SK-N-SH (cell line): ENCODE data around the gene NSMCE4A. TPM values are rescaled to one million over a fixed set of nuclear protein-coding genes. Genes with fewer than 3 reads are reported as not detected.

Experiments
- CTCF ChIA-PET: fragments of 300-600, 350-600 bp; formaldehyde crosslinking; extraction: SDS; loops from one replicate; lab custom pipeline; 2021; lab: Yijun Ruan, JAX
- POLR2A ChIA-PET: fragments of 350-600 bp; sonication (Branson Sonifier 250); formaldehyde crosslinking; extraction: SDS; loops from one replicate; lab custom pipeline; 2020; ENCODE audit warnings: antibody characterized with exemption, inconsistent platforms; lab: Yijun Ruan, JAX
- DNase-seq: peaks from one replicate; pipeline ENCODE4 v3.0.0; 2012
- H2AFZ ChIP-seq: fragments of 200-600 bp; sonication (generic); 2 replicates; pipeline ENCODE4 v1.8.1; 2016; ENCODE audit warnings: antibody characterized with exemption, mild to moderate bottlenecking, low read depth
- H3F3A ChIP-seq: fragments of 200-600 bp; sonication (generic); replicated peaks from 2 replicates; pipeline ENCODE3; 2016; ENCODE audit warnings: antibody characterized with exemption, mild to moderate bottlenecking; ENCODE audit not compliant: insufficient read depth
- H3K27ac ChIP-seq, 2 experiments: fragments of 200-500 bp in 1 of 2; fragments of 200-600 bp in 1 of 2; sonication (Bioruptor generic) in 1 of 2; sonication (generic), shearing (Covaris generic) in 1 of 2; 2 replicates each; pipeline versions ENCODE4 v1.5.1 to v1.6.1; 2014 to 2016; ENCODE audit warnings: low read depth in 2 of 2, inconsistent platforms in 1 of 2, low read length in 1 of 2, mild to moderate bottlenecking in 1 of 2, mixed read lengths in 1 of 2
- H3K27me3 ChIP-seq: fragments of 200-600 bp; sonication (generic), shearing (Covaris generic); 2 replicates; pipeline ENCODE4 v1.6.1; 2016; ENCODE audit warnings: mixed run types; ENCODE audit not compliant: insufficient read depth
- H3K36me3 ChIP-seq, 2 experiments: fragments of 200-500 bp in 1 of 2; fragments of 200-600 bp in 1 of 2; sonication (Bioruptor generic) in 1 of 2; sonication (generic) in 1 of 2; replicated peaks in 1 of 2; 2 replicates each; pipeline versions ENCODE3 to v1.5.1; 2014 to 2016; ENCODE audit warnings: low read length in 1 of 2, mild to moderate bottlenecking in 1 of 2; ENCODE audit not compliant: insufficient read depth in 2 of 2, control insufficient read depth in 1 of 2
- H3K4me1 ChIP-seq, 2 experiments: fragments of 200-500 bp in 1 of 2; fragments of 200-600 bp in 1 of 2; sonication (Bioruptor generic) in 1 of 2; sonication (generic), shearing (Covaris generic) in 1 of 2; 2 replicates each; pipeline versions ENCODE4 v1.5.1 to v1.6.1; 2014 to 2016; ENCODE audit warnings: low read depth in 1 of 2, low read length in 1 of 2, mixed run types in 1 of 2; ENCODE audit not compliant: insufficient read depth in 2 of 2, control insufficient read depth in 1 of 2
- H3K4me2 ChIP-seq: fragments of 200-600 bp; sonication (generic), shearing (Covaris generic); 2 replicates; pipeline ENCODE4 v1.6.1; 2017; ENCODE audit warnings: mixed run types
- H3K4me3 ChIP-seq, 2 experiments: fragments of 200-500 bp in 1 of 2; fragments of 200-600 bp in 1 of 2; sonication (Bioruptor generic) in 1 of 2; sonication (generic), shearing (Covaris generic) in 1 of 2; 2 replicates each; pipeline versions ENCODE4 v1.5.1 to v1.8.1; 2014 to 2016; ENCODE audit warnings: low read depth in 2 of 2, inconsistent platforms in 1 of 2, low read length in 1 of 2, mild to moderate bottlenecking in 1 of 2, mixed read lengths in 1 of 2, moderate library complexity in 1 of 2
- H3K79me2 ChIP-seq: fragments of 200-600 bp; sonication (generic); 2 replicates; pipeline ENCODE4 v1.8.1; 2017; ENCODE audit warnings: mild to moderate bottlenecking; ENCODE audit not compliant: insufficient read depth
- H3K9ac ChIP-seq: fragments of 200-600 bp; sonication (generic); 2 replicates; pipeline ENCODE4 v1.6.1; 2017; ENCODE audit warnings: mixed run types
- H3K9me2 ChIP-seq: fragments of 200-600 bp; sonication (generic); 2 replicates; pipeline ENCODE4 v1.6.1; 2017; ENCODE audit warnings: mixed run types
- H3K9me3 ChIP-seq: fragments of 200-600 bp; sonication (generic); 2 replicates; pipeline ENCODE4 v1.6.1; 2017; ENCODE audit warnings: mixed run types, mild to moderate bottlenecking, moderate library complexity
- H4K20me1 ChIP-seq: fragments of 200-600 bp; sonication (generic); 2 replicates; pipeline ENCODE4 v1.6.1; 2017; ENCODE audit warnings: mild to moderate bottlenecking, mixed run types; ENCODE audit not compliant: insufficient read depth
- CHD2 ChIP-seq: fragments of 150-350 bp; IDR thresholded peaks from 2 replicates; pipeline ENCODE4 v1.6.1; 2018; ENCODE audit warnings: low read length; ENCODE audit not compliant: partially characterized antibody
- EP300 ChIP-seq, 2 experiments: IDR thresholded peaks; 2 replicates each; pipeline versions ENCODE4 v1.4.0 to v1.6.1; 2012; ENCODE audit warnings: borderline replicate concordance in 1 of 2, low read depth in 1 of 2, low read length in 1 of 2
- FOXJ3 ChIP-seq: sonication (generic); formaldehyde crosslinking; IDR thresholded peaks from 2 replicates; pipeline ENCODE4 v1.5.1; 2020; ENCODE audit warnings: mild to moderate bottlenecking, missing genetic modification reagents
- FOXM1 ChIP-seq: IDR thresholded peaks from 2 replicates; pipeline ENCODE4 v1.4.0; 2012; ENCODE audit warnings: low read depth, mild to moderate bottlenecking
- GABPA ChIP-seq: IDR thresholded peaks from 2 replicates; pipeline ENCODE4 v1.4.0; 2012; ENCODE audit warnings: low read depth, mild to moderate bottlenecking
- GATA2 ChIP-seq: sonication (generic); formaldehyde crosslinking; IDR thresholded peaks from 2 replicates; pipeline ENCODE4 v1.5.0; 2020; ENCODE audit warnings: mild to moderate bottlenecking, missing genetic modification reagents
- IRF3 ChIP-seq: fragments of 150-350 bp; IDR thresholded peaks from 2 replicates; pipeline ENCODE4 v1.6.1; 2016; ENCODE audit warnings: mild to moderate bottlenecking, low read depth, low read length
- JUND ChIP-seq: IDR thresholded peaks from 2 replicates; pipeline ENCODE4 v1.4.0; 2012
- MEF2A ChIP-seq: IDR thresholded peaks from 2 replicates; pipeline ENCODE4 v1.4.0; 2012; ENCODE audit warnings: low read depth, borderline replicate concordance
- MXI1 ChIP-seq: IDR thresholded peaks from 2 replicates; pipeline ENCODE4 v1.6.1; 2012; ENCODE audit warnings: mild to moderate bottlenecking, low read depth, low read length, improper control_type of control experiment
- PBX3 ChIP-seq: IDR thresholded peaks from 2 replicates; pipeline ENCODE4; 2012
- RAD21 ChIP-seq: IDR thresholded peaks from 2 replicates; pipeline ENCODE4 v1.6.1; 2012; ENCODE audit warnings: mild to moderate bottlenecking, low read length
- RCOR1 ChIP-seq: fragments of 150-350 bp; IDR thresholded peaks from 2 replicates; pipeline ENCODE4 v1.6.1; 2017; ENCODE audit warnings: antibody characterized with exemption, low read length
- RFX5 ChIP-seq: IDR thresholded peaks from 2 replicates; pipeline ENCODE4 v1.6.1; 2012; ENCODE audit warnings: mild to moderate bottlenecking, improper control_type of control experiment, low read length
- RXRA ChIP-seq: IDR thresholded peaks from 2 replicates; pipeline ENCODE4 v1.4.0; 2012; ENCODE audit warnings: low read depth, mild to moderate bottlenecking, borderline replicate concordance
- SIN3A ChIP-seq: IDR thresholded peaks from 2 replicates; pipeline ENCODE4 v1.6.1; 2012; ENCODE audit warnings: low read depth, mild to moderate bottlenecking, low read length, moderate library complexity, borderline replicate concordance
- SMC3 ChIP-seq: IDR thresholded peaks from 2 replicates; pipeline ENCODE4 v1.6.1; 2012; ENCODE audit warnings: low read depth, low read length, improper control_type of control experiment
- TAF1 ChIP-seq: IDR thresholded peaks from 2 replicates; pipeline ENCODE4 v1.6.1; 2012; ENCODE audit warnings: low read depth, mild to moderate bottlenecking, low read length, moderate library complexity, borderline replicate concordance
- TCF12 ChIP-seq: IDR thresholded peaks from 2 replicates; pipeline ENCODE4 v1.4.0; 2012
- TEAD4 ChIP-seq: IDR thresholded peaks from 2 replicates; pipeline ENCODE4 v1.4.0; 2012; ENCODE audit warnings: mild to moderate bottlenecking, borderline replicate concordance; ENCODE audit not compliant: insufficient read depth
- USF1 ChIP-seq: IDR thresholded peaks from 2 replicates; pipeline ENCODE4 v1.4.0; 2012; ENCODE audit warnings: low read depth, borderline replicate concordance
- USF2 ChIP-seq: fragments of 150-350 bp; IDR thresholded peaks from 2 replicates; pipeline ENCODE4 v1.6.1; 2017; ENCODE audit warnings: antibody characterized with exemption, low read length, low read depth, borderline replicate concordance
- YY1 ChIP-seq: IDR thresholded peaks from 2 replicates; pipeline ENCODE4 v1.4.0; 2012; ENCODE audit warnings: low read depth, mild to moderate bottlenecking
- WGBS: methylation state at CpG from one replicate; pipeline ENCODE4 v1.1.6; 2017; ENCODE audit warnings: low lambda C conversion rate; 5-methylcytosine and 5-hydroxymethylcytosine counted together
- polyA plus RNA-seq, 3 experiments: library from polyadenylated mRNA; depleted of rRNA; stranded (reverse); fragments of >200 nt; gene quantifications; 2 replicates each; pipeline ENCODE4 v1.2.3, GENCODE V29; 2012

The NSMCE4A gene
- polyA plus RNA-seq, 1 of the 3 experiments (the other 2 are of a cell fraction): 28.5 TPM

GRCh38 chr10:121921238-121921931 lies 53.6 kb downstream of the NSMCE4A start:
- H3K4me1 ChIP-seq: peaks cover 0 to 15% of the 10 kb centered on the region in 2 experiments; a peak in 2 of 4 replicates
- H3K27ac ChIP-seq: peak overlapping the region; percentile 26 to 96
- no peak overlapping the region for H3K4me3 ChIP-seq
- DNase-seq: peak; percentile 60
- WGBS: 56% methylated on average over 10 of the region's 10 CpGs
- ChIA-PET CTCF (interaction anchor here (0.6 to 5.8 kb wide), 3 partner anchors 21 to 224 kb away, joined by 3 to 32 read pairs (median 3); no protein-coding TSS in a partner anchor), POLR2A (interaction anchor here (0.9 to 1.2 kb wide), 3 partner anchors 54 to 218 kb away, joined by 3 read pairs; partner anchors contain the start of gene NSMCE4A)
- H3K9me2 ChIP-seq: no peaks in the 10 kb centered on the region
- no peak overlapping the region for H2AFZ ChIP-seq
- peaks cover 49% of the 10 kb centered on the region for H3K79me2 ChIP-seq
- H3K4me2 ChIP-seq: no peak overlapping the region
- H3K27me3 ChIP-seq: no peaks in the 10 kb centered on the region
- H4K20me1 ChIP-seq: no peaks in the 10 kb centered on the region
- H3K9ac ChIP-seq: no peak overlapping the region
- peaks cover 4% of the 10 kb centered on the region for H3F3A ChIP-seq
- TF ChIP-seq RAD21: no peak
- no peak for TF ChIP-seq PBX3
- TF ChIP-seq GATA2: peak; percentile 94
- no peak for TF ChIP-seq FOXM1
- TF ChIP-seq FOXJ3 (CRISPR knock-in tag): no peak
- peak; percentile 13 for TF ChIP-seq CHD2
- peak; percentile 43; the same call in 1 of the 2 replicates for TF ChIP-seq MXI1
- TF ChIP-seq MEF2A: no peak
- TF ChIP-seq TCF12: no peak
- peak in 1 of 2 experiments; percentile 49; a peak in 1 of 4 replicates for TF ChIP-seq EP300 (IDR thresholded peaks at IDR 0.05; ENCODE audit: borderline replicate concordance in 1 of 2, low read depth in 1 of 2, low read length in 1 of 2)
- no peak for TF ChIP-seq SMC3
- no peak for TF ChIP-seq USF1
- no peak for TF ChIP-seq TEAD4
- H3K9me3 ChIP-seq: no peaks in the 10 kb centered on the region
- H3K36me3 ChIP-seq: peaks cover 9 to 17% of the 10 kb centered on the region in 2 experiments

GRCh38 chr10:121919666-121920065 lies 55.4 kb downstream of the NSMCE4A start:
- POLR2A ChIA-PET: no interaction called here
- H3K9me2 ChIP-seq: 0 out of 2 replicates have a peak, but pooled peaks cover 3% of the 10 kb centered on the region
- DNase-seq: no peak
- no peaks in the 10 kb centered on the region for H3K9me3 ChIP-seq
- CTCF ChIA-PET: interaction anchor here (5.8 kb wide), 1 partner anchor 19 kb away, joined by 32 read pairs; no protein-coding TSS in a partner anchor
- H3K36me3 ChIP-seq: peaks cover 9 to 17% of the 10 kb centered on the region in 2 experiments
- peaks cover 0 to 12% of the 10 kb centered on the region in 2 experiments; a peak in 2 of 4 replicates for H3K4me1 ChIP-seq
- H3K27me3 ChIP-seq: no peaks in the 10 kb centered on the region
- no peaks in the 10 kb centered on the region for H3F3A ChIP-seq
- H3K27ac ChIP-seq: no peak overlapping the region
- H3K4me2 ChIP-seq: no peak overlapping the region
- peaks cover 32% of the 10 kb centered on the region for H3K79me2 ChIP-seq
- no peak overlapping the region for H3K4me3 ChIP-seq
- 87% methylated on average over 9 of the region's 10 CpGs for WGBS
- no peaks in the 10 kb centered on the region for H4K20me1 ChIP-seq
- no peak overlapping the region for H3K9ac ChIP-seq
- H2AFZ ChIP-seq: no peak overlapping the region
- TF ChIP-seq MEF2A (no peak), RCOR1 (no peak), TAF1 (no peak), SMC3 (no peak), TCF12 (no peak), MXI1 (no peak), TEAD4 (no peak), RAD21 (no peak), JUND (no peak), GABPA (no peak), IRF3 (no peak), CHD2 (no peak), USF2 (no peak), SIN3A (no peak), RFX5 (no peak), EP300 (IDR thresholded peaks at IDR 0.05; ENCODE audit: borderline replicate concordance in 1 of 2, low read depth in 1 of 2, low read length in 1 of 2) (no peak), YY1 (no peak), RXRA (no peak)
